ENCODE results near the gene COX8A. TPM values are rescaled to one million over a fixed set of nuclear protein-coding genes. Genes with fewer than 3 reads are reported as not detected.

COX8A gene
- total RNA-seq, 1 donor = 225 TPM

- peak; percentile 51 for DNase-seq (ENCODE audit: low read depth)
- no peak overlapping the region for H3K4me3 ChIP-seq (ENCODE audit: low read depth, low read length)
- TF ChIP-seq CTCF (IDR thresholded peaks at IDR 0.05; ENCODE audit: insufficient read depth, low read depth, low read length) = no peak
Measured at GRCh38 chr11:64001484-64002420, 27.3 kb downstream of the COX8A start.

GRCh38 chr11:64003807-64004589 lies 29.6 kb downstream of the COX8A start:
- TF ChIP-seq CTCF (IDR thresholded peaks at IDR 0.05; ENCODE audit: insufficient read depth, low read depth, low read length) = no peak
- no peak overlapping the region for H3K4me3 ChIP-seq (ENCODE audit: low read depth, low read length)
- no peak for DNase-seq (ENCODE audit: low read depth)

- no peak for DNase-seq (ENCODE audit: low read depth)
- H3K4me3 ChIP-seq (ENCODE audit: low read depth, low read length) = no peak overlapping the region
- TF ChIP-seq CTCF (IDR thresholded peaks at IDR 0.05; ENCODE audit: insufficient read depth, low read depth, low read length) = no peak
Measured at GRCh38 chr11:64004590-64004984, 30.2 kb downstream of the COX8A start.

GRCh38 chr11:64005691-64006090 lies 31.3 kb downstream of the COX8A start:
- DNase-seq (ENCODE audit: low read depth) = no peak
- no peak overlapping the region for H3K4me3 ChIP-seq (ENCODE audit: low read depth, low read length)
- TF ChIP-seq CTCF (IDR thresholded peaks at IDR 0.05; ENCODE audit: insufficient read depth, low read depth, low read length) = no peak

- no peak overlapping the region for H3K4me3 ChIP-seq (ENCODE audit: low read depth, low read length)
- no peak for DNase-seq (ENCODE audit: low read depth)
- TF ChIP-seq CTCF (IDR thresholded peaks at IDR 0.05; ENCODE audit: insufficient read depth, low read depth, low read length) = no peak
Measured at GRCh38 chr11:64006398-64006797, 32.0 kb downstream of the COX8A start.

- no peak for DNase-seq (ENCODE audit: low read depth)
- peak overlapping the region; percentile 40 for H3K4me3 ChIP-seq (ENCODE audit: low read depth, low read length)
- TF ChIP-seq CTCF (IDR thresholded peaks at IDR 0.05; ENCODE audit: insufficient read depth, low read depth, low read length) = no peak
Measured at GRCh38 chr11:64007160-64007628, 32.8 kb downstream of the COX8A start.
